Activated T-helper 1 cell treated with Interleukin-2 at 50 U/mL for 16 hours (primary cell): ENCODE data around the gene EPHA10.

Experiments used
- DNase-seq: peaks from one replicate; pipeline ENCODE4 v3.0.0-alpha.2; 2020; ENCODE audit warnings: low read depth

The EPHA10 gene

GRCh38 chr1:37734629-37735591 lies 30.0 kb downstream of the EPHA10 start:
- DNase-seq: no peak

- no peak for DNase-seq
Observed at GRCh38 chr1:37732111-37732780, 32.7 kb downstream of the EPHA10 start.

DNA sequence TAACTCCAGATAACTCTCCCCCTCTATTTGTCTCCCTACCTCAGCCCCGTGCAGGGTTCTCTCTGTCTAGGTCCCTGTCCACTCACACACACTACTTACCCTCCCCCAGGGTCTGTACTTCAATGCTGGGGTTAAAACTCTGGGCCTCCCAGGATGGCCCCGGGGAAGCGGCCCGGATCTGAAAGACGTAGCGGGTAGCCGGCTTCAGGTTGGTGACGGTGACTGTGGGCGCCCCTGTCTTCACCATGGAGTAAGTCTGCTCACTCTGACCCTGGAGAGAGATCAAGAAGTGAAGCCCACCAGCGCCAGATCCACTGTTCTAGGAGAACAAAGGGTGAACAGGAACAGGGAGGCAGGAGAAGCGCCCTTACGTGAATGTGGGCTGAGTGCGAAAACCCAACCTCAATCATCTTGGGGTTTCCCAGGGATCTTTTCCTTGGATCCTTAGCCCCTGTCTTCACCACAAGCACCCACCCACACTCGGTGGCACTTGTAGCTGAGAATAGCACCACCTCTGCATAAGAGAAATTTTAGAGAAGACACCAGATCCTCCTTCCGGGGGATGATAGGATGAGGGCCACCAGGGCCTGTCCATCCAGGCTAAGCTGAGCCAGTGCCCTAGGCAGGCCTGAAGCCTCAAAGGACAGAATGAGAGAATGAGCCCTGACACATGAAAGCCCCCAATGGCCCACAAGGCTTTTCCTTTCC lies 33.5 kb downstream of the EPHA10 start:
- DNase-seq: no peak

DNA sequence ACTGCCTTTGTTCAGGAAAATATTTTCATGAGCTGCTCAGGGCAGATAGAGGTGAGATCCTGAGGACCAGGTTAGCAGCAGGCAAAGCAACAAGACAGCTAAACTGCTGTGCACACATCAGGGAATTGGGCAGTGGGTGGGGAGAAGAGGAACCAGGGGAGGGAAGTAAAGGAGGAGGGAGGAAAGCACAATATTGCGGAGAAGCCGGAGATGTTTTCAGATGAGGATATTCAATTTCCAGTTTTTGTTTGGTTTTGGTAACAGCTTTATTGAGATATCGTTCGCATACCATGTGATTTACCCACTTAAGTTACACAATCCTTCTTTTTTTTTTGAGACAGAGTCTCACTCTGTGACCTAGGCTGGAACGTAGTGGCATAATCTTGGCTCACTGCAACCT lies 34.5 kb downstream of the EPHA10 start:
- DNase-seq: no peak

DNA sequence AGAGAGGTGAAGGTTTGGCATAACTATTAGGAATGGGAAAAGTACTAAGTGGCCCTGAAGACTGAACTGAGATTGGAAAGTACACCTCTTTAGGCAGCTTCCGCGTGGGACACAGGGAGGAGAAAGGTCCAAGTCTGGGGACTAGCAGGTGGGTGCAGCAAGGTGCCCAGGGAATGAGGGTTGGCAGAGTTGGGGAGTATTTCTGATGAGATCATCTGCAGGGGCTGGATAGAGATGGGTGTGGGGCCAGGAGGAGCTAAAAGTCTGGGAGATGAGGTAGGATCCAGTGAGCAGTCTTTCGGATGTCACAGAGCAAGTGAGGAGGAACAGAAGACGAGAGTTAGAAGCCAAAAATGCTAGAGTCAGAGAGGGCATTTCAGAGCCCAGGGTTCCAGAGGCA lies 36.5 kb downstream of the EPHA10 start:
- DNase-seq: no peak

GRCh38 chr1:37726751-37727585 lies 38.0 kb downstream of the EPHA10 start:
- no peak for DNase-seq

GRCh38 chr1:37725851-37726613 lies 38.9 kb downstream of the EPHA10 start:
- no peak for DNase-seq

DNA sequence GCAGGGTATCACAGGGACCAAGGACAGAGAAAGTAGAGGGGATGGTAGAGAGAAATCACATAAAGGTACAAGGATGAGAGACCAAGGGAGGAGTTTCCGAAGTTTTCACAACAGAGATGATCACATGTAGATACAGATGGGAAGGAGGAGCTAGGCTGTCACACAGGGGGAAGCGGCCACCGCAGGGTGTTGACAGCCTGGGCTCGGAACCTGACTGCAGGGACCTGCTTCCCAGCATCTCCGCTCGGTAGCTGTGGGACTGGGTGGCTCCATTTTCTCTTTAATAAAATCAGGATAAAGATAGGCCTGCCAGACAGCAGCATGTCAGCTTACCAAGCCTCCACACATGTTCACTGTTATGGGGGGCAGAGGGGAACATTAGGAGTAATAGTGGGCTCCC lies 40.3 kb downstream of the EPHA10 start:
- no peak for DNase-seq

- no peak for DNase-seq
Observed at GRCh38 chr1:37723390-37724078, 41.4 kb downstream of the EPHA10 start.

DNA sequence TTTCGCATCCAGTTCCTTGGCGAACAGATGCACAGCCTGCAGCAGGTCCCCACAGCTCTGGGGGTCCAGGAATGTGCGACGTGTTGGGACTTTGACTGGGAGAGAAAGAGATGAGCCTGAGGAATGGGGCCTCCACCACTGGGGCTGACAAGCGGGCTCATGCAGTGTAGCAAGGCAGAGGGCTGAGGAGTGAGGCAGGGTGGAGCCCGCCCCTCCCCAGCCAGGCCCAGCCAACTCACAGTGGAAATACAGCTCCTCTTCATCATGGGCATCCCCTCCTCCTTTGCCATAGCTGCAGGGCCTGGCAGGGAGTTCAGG lies 41.9 kb downstream of the EPHA10 start:
- DNase-seq: no peak

- DNase-seq: no peak
Observed at GRCh38 chr1:37722181-37723071, 42.5 kb downstream of the EPHA10 start.

DNA sequence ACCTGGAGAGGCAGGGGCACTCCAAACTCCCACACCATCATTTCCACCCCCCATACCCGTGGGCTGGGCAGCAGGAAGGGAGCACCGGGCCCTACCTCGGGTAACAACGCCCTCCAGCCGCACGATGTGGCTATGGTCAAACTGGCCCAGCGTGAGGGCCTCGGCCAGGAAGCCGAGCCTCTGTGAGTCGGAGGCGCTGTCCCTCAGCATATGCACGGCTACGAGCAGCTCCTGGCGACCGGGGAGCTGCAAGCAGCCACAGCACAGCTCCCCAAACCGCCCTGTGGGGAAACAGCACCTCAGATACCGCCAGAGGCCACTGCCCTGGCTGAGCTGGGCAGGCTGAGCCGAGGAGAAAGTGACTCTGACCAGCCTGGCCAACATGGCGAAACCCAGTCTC lies 43.4 kb downstream of the EPHA10 start:
- DNase-seq: no peak

- DNase-seq: no peak
Observed at GRCh38 chr1:37720231-37721130, 44.4 kb downstream of the EPHA10 start.

GRCh38 chr1:37719572-37720195 lies 45.2 kb downstream of the EPHA10 start:
- no peak for DNase-seq

DNA sequence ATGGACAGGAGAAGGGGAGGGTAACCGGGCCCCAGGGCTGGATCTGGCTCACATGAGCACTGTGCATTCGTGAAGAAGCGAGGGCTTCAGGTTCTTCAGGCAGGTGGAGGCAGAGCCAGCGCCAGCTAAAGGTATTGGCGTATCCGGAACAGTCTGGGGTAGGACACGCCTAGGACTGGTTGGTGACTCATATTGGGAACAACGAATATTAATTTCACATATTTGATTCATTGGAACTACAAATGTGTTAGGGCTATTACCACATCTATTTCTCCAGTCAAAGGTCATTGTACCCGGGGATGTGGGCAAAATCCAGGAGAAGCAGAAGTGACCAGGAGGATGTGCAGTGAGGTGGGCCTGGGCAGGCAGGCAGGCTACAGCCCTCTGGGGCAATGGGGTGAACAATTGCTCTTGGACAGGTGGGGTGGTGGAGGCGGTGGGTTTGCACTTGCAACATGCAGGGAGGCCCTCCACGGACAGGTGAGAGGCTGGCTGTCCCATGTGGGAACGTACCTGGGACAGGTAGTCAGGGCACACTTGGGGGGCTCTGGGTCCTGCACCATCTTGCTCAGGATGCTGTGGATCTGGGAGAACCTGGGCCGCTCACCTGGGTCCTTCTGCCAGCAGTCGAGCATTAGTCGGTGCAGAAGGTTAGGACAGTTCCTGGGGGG lies 45.9 kb downstream of the EPHA10 start:
- DNase-seq: no peak

- no peak for DNase-seq
Observed at GRCh38 chr1:37718181-37718900, 46.6 kb downstream of the EPHA10 start.

DNA sequence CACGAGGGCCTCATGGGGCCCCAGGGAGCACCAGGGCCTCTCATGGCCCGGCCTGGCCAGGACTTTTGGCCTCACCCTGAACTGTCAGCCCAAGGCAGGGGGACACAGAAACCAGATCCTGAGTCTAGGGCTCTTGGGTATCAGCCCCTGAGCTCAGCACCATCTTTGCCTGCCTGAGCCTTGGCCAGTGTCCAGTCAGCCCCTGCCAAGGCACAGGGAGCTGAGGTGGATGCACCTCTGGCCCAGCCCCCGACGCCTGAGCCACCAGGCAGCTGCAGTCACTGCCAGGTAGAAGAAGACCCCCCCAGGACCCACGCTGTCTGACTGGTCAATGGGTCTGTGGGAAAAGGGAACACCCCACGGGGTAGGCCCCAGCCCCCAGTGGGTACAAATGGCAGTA lies 47.3 kb downstream of the EPHA10 start:
- DNase-seq: no peak
